ENCODE data around the gene ANTKMT.
"Not testable (repeated sequence)": the region's sequence is repeated elsewhere in the genome, so short reads cannot be mapped to it uniquely, and the experiment has no call there.

DNA sequence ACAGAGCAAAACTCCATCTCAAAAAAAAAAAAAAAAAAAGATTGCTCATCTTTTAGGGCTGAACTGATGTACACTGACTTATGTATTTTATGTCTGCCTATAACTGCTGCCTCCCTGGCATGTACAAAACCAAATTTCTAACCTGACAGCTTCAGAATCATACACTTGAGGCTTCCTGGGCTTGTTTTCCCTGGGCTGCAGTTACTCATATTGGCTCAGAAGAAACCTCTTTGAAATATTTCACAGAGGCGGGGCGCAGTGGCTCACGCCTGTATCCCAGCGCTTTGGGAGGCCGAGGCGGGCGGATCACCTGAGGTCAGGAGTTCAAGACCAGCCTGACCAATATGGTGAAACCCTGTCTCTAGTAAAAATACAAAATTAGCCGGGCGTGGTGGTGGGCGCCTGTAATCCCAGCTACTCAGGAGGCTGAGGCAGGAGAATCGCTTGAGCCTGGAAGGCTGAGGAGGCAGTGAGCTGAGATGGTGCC, 33.2 kb downstream of the ANTKMT start:
- TF ChIP-seq POLR2A (IDR thresholded peaks at IDR 0.05): not testable (repeated sequence)
- TF ChIP-seq, protein P1, sequence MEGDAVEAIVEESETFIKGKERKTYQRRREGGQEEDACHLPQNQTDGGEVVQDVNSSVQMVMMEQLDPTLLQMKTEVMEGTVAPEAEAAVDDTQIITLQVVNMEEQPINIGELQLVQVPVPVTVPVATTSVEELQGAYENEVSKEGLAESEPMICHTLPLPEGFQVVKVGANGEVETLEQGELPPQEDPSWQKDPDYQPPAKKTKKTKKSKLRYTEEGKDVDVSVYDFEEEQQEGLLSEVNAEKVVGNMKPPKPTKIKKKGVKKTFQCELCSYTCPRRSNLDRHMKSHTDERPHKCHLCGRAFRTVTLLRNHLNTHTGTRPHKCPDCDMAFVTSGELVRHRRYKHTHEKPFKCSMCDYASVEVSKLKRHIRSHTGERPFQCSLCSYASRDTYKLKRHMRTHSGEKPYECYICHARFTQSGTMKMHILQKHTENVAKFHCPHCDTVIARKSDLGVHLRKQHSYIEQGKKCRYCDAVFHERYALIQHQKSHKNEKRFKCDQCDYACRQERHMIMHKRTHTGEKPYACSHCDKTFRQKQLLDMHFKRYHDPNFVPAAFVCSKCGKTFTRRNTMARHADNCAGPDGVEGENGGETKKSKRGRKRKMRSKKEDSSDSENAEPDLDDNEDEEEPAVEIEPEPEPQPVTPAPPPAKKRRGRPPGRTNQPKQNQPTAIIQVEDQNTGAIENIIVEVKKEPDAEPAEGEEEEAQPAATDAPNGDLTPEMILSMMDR (IDR thresholded peaks at IDR 0.05): not testable (repeated sequence)
